Liver (tissue), 3 donors: ENCODE measurements around the gene TMEM45A.

Source experiments
- RAD21 ChIP-seq, 2 donors: IDR thresholded peaks; 2 replicates each; pipeline ENCODE4 v1.6.1; 2016; ENCODE audit warnings: antibody characterized with exemption in 2 of 2, mild to moderate bottlenecking in 2 of 2
- RXRA ChIP-seq, 2 donors: IDR thresholded peaks; 2 replicates each; pipeline ENCODE4 v1.6.1; 2017 to 2018; ENCODE audit warnings: antibody characterized with exemption in 2 of 2, mild to moderate bottlenecking in 1 of 2
- SP1 ChIP-seq: IDR thresholded peaks from 2 replicates; pipeline ENCODE4 v1.6.1; 2018; ENCODE audit warnings: antibody characterized with exemption, mild to moderate bottlenecking
- TAF1 ChIP-seq: conservative IDR thresholded peaks from 2 replicates; pipeline ENCODE4 v1.6.1; 2016; ENCODE audit warnings: antibody characterized with exemption, mild to moderate bottlenecking
- YY1 ChIP-seq: IDR thresholded peaks from 2 replicates; pipeline ENCODE4 v1.6.1; 2016; ENCODE audit warnings: antibody characterized with exemption, mild to moderate bottlenecking
- TF ChIP-seq, protein P1 (sequence below): fragments of 150-350 bp; IDR thresholded peaks from 2 replicates; pipeline ENCODE4 v1.5.1; 2017; ENCODE audit warnings: improper control_type of control experiment, low read depth, low read length; ENCODE audit not compliant: missing input control
- TF ChIP-seq, protein P2 (sequence below): IDR thresholded peaks from 2 replicates; pipeline ENCODE4 v1.6.1; 2016; ENCODE audit warnings: antibody characterized with exemption
- TF ChIP-seq, protein P3 (sequence below): IDR thresholded peaks from 2 replicates; pipeline ENCODE4 v1.6.1; 2016; ENCODE audit warnings: antibody characterized with exemption
- donor health status: healthy.
- donor health status: healthy.

DNA sequence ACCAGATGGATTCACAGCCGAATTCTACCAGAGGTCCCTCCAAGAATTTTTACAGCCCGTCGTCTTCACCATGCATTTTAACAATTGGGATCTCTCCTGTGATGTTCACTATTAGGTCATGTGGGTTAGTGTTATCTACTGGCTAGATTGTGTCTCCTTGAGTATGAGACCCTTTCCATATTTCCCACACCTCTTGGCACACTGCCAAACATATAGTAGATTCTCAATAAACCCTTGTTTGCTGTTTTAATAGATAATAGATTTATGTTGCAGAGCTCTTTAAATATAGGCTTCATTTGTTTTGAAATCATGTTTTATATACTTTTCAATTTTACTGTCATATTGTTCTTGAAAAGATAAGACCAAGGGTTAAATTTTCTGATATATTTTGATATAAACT is 82.1 kb downstream of the TMEM45A start:
- TF ChIP-seq, protein P1, sequence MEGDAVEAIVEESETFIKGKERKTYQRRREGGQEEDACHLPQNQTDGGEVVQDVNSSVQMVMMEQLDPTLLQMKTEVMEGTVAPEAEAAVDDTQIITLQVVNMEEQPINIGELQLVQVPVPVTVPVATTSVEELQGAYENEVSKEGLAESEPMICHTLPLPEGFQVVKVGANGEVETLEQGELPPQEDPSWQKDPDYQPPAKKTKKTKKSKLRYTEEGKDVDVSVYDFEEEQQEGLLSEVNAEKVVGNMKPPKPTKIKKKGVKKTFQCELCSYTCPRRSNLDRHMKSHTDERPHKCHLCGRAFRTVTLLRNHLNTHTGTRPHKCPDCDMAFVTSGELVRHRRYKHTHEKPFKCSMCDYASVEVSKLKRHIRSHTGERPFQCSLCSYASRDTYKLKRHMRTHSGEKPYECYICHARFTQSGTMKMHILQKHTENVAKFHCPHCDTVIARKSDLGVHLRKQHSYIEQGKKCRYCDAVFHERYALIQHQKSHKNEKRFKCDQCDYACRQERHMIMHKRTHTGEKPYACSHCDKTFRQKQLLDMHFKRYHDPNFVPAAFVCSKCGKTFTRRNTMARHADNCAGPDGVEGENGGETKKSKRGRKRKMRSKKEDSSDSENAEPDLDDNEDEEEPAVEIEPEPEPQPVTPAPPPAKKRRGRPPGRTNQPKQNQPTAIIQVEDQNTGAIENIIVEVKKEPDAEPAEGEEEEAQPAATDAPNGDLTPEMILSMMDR: no peak
- TF ChIP-seq, protein P2, sequence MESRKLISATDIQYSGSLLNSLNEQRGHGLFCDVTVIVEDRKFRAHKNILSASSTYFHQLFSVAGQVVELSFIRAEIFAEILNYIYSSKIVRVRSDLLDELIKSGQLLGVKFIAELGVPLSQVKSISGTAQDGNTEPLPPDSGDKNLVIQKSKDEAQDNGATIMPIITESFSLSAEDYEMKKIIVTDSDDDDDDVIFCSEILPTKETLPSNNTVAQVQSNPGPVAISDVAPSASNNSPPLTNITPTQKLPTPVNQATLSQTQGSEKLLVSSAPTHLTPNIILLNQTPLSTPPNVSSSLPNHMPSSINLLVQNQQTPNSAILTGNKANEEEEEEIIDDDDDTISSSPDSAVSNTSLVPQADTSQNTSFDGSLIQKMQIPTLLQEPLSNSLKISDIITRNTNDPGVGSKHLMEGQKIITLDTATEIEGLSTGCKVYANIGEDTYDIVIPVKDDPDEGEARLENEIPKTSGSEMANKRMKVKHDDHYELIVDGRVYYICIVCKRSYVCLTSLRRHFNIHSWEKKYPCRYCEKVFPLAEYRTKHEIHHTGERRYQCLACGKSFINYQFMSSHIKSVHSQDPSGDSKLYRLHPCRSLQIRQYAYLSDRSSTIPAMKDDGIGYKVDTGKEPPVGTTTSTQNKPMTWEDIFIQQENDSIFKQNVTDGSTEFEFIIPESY: no peak
- TF ChIP-seq SP1: no peak
- TF ChIP-seq, protein P3, sequence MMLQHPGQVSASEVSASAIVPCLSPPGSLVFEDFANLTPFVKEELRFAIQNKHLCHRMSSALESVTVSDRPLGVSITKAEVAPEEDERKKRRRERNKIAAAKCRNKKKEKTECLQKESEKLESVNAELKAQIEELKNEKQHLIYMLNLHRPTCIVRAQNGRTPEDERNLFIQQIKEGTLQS: no peak
- TF ChIP-seq TAF1: no peak
- no peak for TF ChIP-seq RAD21 (IDR thresholded peaks at IDR 0.05)
- TF ChIP-seq RXRA (IDR thresholded peaks at IDR 0.05): no peak
- no peak for TF ChIP-seq YY1
